GM19043 (cell line): ENCODE results near the gene SPPL2B.

Source experiments
- ATAC-seq: cut with Tn5 transposase; IDR thresholded peaks from one replicate; pipeline ENCODE4 v1.9.1; 2021; ENCODE audit warnings: low read depth; ENCODE audit not compliant: unreplicated experiment

Gene SPPL2B

GRCh38 chr19:2296141-2296540 is 32.3 kb upstream of the SPPL2B start:
- ATAC-seq = no peak

GRCh38 chr19:2300533-2300932 is 28.0 kb upstream of the SPPL2B start:
- ATAC-seq = no peak

GRCh38 chr19:2302319-2303210 is 25.9 kb upstream of the SPPL2B start:
- ATAC-seq = no peak

- no peak for ATAC-seq
Measured at GRCh38 chr19:2303211-2303798, 25.2 kb upstream of the SPPL2B start.

DNA sequence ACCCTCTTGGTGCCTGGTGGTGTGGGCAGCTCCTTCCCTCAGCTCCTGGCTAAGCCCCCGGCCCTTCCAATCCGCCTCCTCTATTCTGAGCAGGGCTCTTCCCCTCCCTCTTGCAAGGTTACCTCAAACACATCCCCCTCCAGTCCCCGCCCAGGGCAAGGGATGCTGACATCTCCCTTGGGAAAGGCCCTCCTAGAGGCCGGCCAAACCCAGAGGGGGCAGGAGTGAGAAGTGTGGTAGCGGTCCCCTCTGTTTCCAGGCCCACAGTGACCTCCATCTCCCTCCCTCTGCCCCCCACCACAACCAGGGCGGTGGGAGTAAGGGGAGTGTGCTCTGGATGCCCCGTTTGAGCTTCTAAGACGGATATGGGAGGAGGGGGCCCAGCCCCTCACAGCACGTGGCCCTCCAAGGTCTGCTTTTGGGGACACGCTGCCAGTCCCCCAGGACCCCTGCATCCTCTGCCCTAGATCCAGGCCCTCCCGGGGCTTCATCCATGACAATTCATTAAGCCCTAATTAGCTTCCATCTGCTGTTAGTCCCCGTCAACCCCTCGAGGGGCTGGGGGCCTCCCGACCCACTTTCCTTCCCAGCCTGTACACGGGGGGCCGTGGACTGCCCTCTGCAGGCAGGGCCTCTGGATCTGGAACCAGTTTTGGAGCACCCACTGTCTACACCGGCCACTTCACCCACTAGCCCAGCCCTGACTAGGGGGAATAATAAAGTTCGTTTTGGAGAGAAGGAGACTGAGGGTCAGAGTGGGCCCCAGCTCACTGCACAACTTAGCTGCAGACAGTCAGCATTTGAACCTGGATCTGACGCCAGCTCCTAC is 22.8 kb upstream of the SPPL2B start:
- ATAC-seq = no peak

GRCh38 chr19:2306281-2306806 is 22.1 kb upstream of the SPPL2B start:
- no peak for ATAC-seq

GRCh38 chr19:2306971-2307370 is 21.5 kb upstream of the SPPL2B start:
- ATAC-seq = no peak

DNA sequence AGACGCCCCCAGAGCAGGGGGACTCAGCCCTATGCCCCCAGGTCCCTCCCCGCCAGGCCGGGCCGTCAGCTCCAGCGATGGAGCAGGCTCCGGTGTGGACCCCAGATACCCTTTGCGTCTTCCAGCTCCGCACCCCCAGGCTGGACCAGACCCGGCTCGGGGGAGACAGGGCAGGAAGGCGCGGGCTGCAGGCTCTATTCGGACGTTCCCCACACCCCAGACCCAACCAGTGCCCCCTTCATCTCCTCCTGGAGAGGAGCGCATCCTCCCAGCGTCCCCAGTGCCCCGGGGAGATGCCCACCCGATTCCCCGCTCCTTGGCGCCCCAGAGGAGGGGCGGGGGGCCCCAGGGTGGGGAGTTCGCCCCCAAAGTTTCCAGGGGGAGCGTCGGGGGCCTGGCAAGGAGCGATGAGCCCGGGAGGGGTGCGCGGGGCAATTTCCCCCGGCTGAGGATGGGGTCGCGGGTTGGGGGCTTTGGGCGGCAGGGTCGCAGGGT is 20.9 kb upstream of the SPPL2B start:
- ATAC-seq = no peak

DNA sequence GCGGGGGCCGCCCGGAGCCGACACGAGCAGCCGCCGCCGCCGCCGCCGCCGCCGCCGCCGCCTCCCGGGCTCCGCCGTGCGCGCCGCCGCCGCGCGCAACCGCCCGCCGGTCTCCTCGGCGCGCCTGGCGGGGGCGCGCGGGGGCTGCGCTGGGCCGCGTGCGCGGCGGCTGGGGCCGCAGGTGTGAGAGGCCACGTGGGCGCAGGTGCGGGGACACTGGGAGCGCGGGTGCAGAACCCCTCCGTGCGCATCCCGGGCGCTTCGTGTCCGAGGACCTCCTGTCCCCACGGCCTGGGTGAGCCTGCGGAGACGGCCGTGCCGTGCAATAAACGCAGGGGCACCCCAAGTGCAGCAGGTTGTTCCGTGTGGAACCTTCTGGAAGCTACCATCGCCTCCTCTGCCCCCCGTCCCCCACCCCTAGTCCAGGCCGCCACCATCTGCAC is 20.3 kb upstream of the SPPL2B start, which contains the start of gene LINGO3:
Gene LINGO3 (minus strand): TSS at position 41 of the 443 bp plus-strand sequence. CDS start 16,378 bp downstream, outside the sequence.
- no peak for ATAC-seq

DNA sequence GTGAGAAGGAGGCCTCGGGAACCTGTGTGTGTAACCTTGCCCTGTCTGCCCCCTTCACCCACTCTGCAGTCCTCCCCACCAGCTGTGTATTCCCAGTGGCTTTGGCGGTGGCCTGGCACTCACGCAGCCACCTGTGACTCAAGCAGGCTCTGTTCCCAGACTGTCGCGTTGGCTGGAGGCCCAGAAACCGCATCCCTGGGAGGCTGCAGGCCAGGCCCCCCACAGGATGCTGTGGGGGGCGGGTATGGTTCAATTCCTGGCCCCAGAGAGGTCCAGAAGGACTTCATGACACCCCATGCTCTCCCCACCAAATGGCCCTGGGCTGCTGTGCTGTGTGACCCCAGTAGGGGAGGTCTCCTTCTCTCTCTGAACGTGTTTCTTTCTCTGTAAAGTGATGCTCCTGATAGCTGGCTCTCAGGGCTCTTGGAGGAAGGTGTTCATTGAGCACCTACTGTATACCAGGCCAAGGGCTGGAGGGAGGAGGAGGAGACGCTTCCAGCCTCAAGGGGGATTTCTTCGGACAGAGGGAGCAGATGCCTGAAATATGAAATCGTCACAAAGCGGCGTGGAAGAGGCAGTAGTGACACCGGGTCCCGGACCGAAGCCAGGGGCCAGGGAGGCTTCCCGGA is 18.6 kb upstream of the SPPL2B start:
- no peak for ATAC-seq

DNA sequence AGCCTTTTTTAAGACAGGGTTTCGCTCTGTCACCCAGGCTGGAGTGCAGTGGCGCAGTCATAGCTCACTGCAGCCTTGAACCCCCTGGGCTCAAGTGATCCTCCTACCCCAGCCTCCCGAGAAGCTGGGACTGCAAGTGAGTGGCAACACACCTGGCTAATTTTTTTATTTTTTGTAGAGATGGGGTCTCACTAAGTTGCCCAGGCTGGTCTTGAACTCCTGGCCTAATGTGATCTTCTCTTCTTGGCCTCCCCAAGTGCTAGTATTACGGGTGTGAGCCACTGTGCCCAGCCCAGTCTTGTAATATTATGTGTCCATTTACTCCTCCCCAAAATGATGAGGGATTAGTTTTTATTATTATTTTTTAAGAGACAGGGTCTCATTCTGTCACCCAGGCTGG is 17.4 kb upstream of the SPPL2B start:
- no peak for ATAC-seq

- ATAC-seq = no peak
Measured at GRCh38 chr19:2312820-2313501, 15.5 kb upstream of the SPPL2B start.

- no peak for ATAC-seq
Measured at GRCh38 chr19:2315121-2315817, 13.2 kb upstream of the SPPL2B start.

DNA sequence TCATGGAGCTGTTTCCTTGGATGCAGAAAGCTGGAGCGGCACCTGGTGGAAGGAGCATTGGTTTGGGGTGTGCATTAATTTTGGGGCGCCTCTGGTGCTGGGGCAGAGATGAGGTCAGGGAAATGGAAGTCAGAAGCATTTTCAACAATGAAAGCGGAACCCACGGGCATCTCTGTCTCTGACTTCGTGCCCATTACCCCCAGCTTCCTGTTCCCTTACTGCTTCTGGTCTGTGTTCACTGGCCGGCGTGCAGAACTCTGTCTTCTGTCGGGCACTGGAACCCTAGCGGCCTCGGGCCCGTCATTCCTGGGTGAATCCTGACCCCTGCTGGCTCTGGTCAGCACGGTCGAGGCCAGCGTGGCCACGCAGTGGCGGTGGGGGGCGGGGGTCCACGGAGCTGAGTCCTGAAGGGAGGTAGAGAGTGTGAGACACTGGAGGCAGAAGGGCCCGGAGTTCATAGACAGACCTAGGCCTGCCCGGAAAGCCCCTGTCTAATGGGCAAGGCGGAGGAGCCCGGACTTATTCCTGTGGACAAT is 12.6 kb upstream of the SPPL2B start:
- ATAC-seq = no peak

GRCh38 chr19:2317300-2317699 is 11.2 kb upstream of the SPPL2B start:
- no peak for ATAC-seq

DNA sequence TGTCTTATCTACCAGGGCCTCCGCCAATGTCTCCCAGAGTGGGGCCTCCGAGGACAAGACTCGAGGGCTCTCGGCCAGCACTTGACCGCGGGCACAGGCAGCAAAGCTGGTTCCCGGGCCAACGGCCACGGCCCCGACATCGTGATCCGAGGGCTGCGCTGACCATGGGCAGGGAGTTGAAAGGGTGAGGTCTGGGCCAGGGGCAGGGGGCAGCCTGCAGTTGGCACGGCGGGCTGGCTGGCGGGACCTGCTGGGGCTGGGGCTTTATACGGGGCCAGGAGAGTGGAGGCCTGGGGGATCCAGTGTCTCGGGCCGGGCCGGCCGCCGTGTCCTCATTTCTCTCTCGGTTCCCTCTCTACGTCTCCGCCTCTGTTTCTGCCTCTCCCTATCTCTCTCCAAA is 10.7 kb upstream of the SPPL2B start:
- ATAC-seq = no peak

- no peak for ATAC-seq
Measured at GRCh38 chr19:2318923-2319322, 9.6 kb upstream of the SPPL2B start.

GRCh38 chr19:2319551-2319950 is 8.9 kb upstream of the SPPL2B start:
- no peak for ATAC-seq

DNA sequence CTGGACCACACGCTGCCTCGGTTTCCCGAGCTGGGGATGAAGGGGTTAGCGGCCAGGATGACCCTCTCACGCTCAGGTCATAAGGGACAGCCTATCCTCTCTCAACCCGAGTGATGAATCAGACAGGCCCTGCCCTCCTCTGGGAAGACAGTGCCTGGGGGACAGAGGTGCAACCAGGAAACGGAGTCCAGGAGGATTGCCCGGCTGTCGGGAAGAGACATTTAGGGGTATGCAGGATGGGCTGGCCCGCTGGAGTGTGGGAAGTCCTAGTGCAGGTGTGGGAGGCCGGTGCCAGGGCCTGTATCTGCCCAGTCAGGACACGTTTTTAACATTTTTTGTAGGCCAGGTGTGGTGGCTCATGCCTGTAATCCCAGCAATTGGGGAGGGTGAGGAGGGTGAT is 8.4 kb upstream of the SPPL2B start:
- ATAC-seq = no peak
